ENCODE data around the gene CPNE9.

DNA sequence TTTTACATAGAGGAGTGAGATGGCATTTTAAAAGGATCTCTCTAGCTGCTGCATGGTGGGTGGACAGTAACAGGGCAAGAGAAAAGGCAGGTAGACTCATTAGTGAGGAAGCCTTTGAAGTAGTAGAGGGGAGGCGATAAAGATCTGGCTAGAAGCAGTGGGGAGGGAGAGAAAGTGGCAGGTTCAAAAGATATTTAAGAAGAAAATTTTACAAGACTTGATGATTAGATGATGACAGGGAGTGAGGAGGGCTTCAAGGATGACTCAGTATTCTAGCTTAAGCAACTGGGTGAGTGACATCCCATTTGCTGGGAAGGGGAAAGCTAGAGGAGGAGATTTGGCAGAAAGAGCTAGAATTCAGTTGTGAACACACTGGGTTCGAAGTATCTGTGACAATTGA, 24.1 kb downstream of the CPNE9 start:
- TF ChIP-seq OSR1 (CRISPR knock-in tag; IDR thresholded peaks at IDR 0.05) (no peak), ZFP30 (CRISPR knock-in tag; IDR thresholded peaks at IDR 0.05) (no peak), CSDC2 (CRISPR knock-in tag; IDR thresholded peaks at IDR 0.05) (no peak), ARNTL (CRISPR knock-in tag; IDR thresholded peaks at IDR 0.05; ENCODE audit: borderline replicate concordance, low read depth) (no peak), RARB (CRISPR knock-in tag; IDR thresholded peaks at IDR 0.05) (no peak), GLIS3 (CRISPR knock-in tag; IDR thresholded peaks at IDR 0.05) (no peak)
- TF ChIP-seq, protein P1, sequence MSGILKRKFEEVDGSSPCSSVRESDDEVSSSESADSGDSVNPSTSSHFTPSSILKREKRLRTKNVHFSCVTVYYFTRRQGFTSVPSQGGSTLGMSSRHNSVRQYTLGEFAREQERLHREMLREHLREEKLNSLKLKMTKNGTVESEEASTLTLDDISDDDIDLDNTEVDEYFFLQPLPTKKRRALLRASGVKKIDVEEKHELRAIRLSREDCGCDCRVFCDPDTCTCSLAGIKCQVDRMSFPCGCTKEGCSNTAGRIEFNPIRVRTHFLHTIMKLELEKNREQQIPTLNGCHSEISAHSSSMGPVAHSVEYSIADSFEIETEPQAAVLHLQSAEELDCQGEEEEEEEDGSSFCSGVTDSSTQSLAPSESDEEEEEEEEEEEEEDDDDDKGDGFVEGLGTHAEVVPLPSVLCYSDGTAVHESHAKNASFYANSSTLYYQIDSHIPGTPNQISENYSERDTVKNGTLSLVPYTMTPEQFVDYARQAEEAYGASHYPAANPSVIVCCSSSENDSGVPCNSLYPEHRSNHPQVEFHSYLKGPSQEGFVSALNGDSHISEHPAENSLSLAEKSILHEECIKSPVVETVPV (CRISPR knock-in tag; IDR thresholded peaks at IDR 0.05), result no peak
- TF ChIP-seq, protein P2, sequence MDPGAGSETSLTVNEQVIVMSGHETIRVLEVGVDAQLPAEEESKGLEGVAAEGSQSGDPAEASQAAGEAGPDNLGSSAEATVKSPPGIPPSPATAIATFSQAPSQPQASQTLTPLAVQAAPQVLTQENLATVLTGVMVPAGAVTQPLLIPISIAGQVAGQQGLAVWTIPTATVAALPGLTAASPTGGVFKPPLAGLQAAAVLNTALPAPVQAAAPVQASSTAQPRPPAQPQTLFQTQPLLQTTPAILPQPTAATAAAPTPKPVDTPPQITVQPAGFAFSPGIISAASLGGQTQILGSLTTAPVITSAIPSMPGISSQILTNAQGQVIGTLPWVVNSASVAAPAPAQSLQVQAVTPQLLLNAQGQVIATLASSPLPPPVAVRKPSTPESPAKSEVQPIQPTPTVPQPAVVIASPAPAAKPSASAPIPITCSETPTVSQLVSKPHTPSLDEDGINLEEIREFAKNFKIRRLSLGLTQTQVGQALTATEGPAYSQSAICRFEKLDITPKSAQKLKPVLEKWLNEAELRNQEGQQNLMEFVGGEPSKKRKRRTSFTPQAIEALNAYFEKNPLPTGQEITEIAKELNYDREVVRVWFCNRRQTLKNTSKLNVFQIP (CRISPR knock-in tag; IDR thresholded peaks at IDR 0.05; ENCODE audit: borderline replicate concordance, low read depth), result no peak

Measured in SK-N-SH treated with all-trans-retinoic acid at 6 μM for 48 hours (cell line).